Measurements from ENCODE around the gene KIAA0513. TPM values are rescaled to one million over a fixed set of nuclear protein-coding genes. Genes with fewer than 3 reads are reported as not detected.

KIAA0513 gene
- total RNA-seq, 6 donors from 2014 or later: 21.6 to 77.5 (median 37.9) TPM

DNA sequence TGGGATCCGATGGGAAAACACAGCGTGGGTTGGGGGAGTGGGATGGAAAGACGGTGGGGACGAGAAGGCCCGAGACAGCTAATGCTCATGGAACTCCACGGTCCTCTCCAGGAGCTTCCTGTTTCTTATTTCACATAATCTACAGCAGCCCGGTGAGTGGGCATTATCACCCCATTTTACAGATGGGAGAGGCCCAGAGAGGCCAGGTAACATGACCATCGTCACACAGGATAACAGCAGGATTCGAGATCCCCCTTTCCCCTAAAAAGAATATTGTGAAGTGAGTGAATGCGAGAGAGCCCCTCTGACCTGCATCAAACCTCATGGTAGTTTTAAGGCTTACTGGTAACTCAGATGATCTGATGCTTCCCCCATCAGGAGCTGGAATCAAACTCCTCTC lies 72.7 kb downstream of the KIAA0513 start:
- no peak for TF ChIP-seq POLR2AphosphoS5 (IDR thresholded peaks at IDR 0.05)
- TF ChIP-seq POLR2A (IDR thresholded peaks at IDR 0.05): no peak
- no peak for TF ChIP-seq CTCF (IDR thresholded peaks at IDR 0.05)
- no peak for TF ChIP-seq EP300 (IDR thresholded peaks at IDR 0.05)
- no peaks in the 10 kb centered on the region for H3K36me3 ChIP-seq
- H3K27ac ChIP-seq: no peak overlapping the region
- no peaks in the 10 kb centered on the region for H3K9me3 ChIP-seq
- no peaks in the 10 kb centered on the region for H3K27me3 ChIP-seq
- no peak overlapping the region for H3K4me3 ChIP-seq
- ATAC-seq (ENCODE audit: low FRiP score in 2 of 2): no peak
- WGBS, 2 donors: 92 to 96% methylated on average over 10 of the region's 10 CpGs
- DNase-seq: no peak
- peaks cover 0 to 8% (median 4%) of the 10 kb centered on the region in 4 donors for H3K4me1 ChIP-seq

- TF ChIP-seq CTCF (IDR thresholded peaks at IDR 0.05) (no peak), EP300 (IDR thresholded peaks at IDR 0.05) (no peak), POLR2A (IDR thresholded peaks at IDR 0.05) (no peak), POLR2AphosphoS5 (IDR thresholded peaks at IDR 0.05) (no peak)
- H3K9me3 ChIP-seq: no peaks in the 10 kb centered on the region
- no peak overlapping the region for H3K27ac ChIP-seq
- H3K27me3 ChIP-seq: no peaks in the 10 kb centered on the region
- peaks cover 0 to 10% (median 5%) of the 10 kb centered on the region in 4 donors for H3K4me1 ChIP-seq
- no peak overlapping the region for H3K4me3 ChIP-seq
- WGBS, 2 donors: 71 to 85% methylated on average over 11 of the region's 11 CpGs
- no peak for ATAC-seq (ENCODE audit: low FRiP score in 2 of 2)
- no peaks in the 10 kb centered on the region for H3K36me3 ChIP-seq
- DNase-seq: no peak
These were observed 74.5 kb downstream of the KIAA0513 start for GRCh38 chr16:85101956-85102630.

- ATAC-seq (ENCODE audit: low FRiP score in 2 of 2): no peak
- H3K9me3 ChIP-seq: no peaks in the 10 kb centered on the region
- no peak for DNase-seq
- WGBS, 2 donors: 81 to 86% methylated on average over 23 of the region's 23 CpGs
- H3K4me3 ChIP-seq: no peak overlapping the region
- no peak overlapping the region for H3K27ac ChIP-seq
- H3K27me3 ChIP-seq: no peaks in the 10 kb centered on the region
- no peaks in the 10 kb centered on the region for H3K36me3 ChIP-seq
- H3K4me1 ChIP-seq: peaks cover 0 to 10% (median 5%) of the 10 kb centered on the region in 4 donors
- TF ChIP-seq CTCF (IDR thresholded peaks at IDR 0.05) (no peak), EP300 (IDR thresholded peaks at IDR 0.05) (no peak), POLR2AphosphoS5 (IDR thresholded peaks at IDR 0.05) (no peak), POLR2A (IDR thresholded peaks at IDR 0.05) (no peak)
These were observed 75.8 kb downstream of the KIAA0513 start for GRCh38 chr16:85103114-85104079.

GRCh38 chr16:85104147-85104546 lies 76.6 kb downstream of the KIAA0513 start:
- no peak for TF ChIP-seq EP300 (IDR thresholded peaks at IDR 0.05)
- H3K4me3 ChIP-seq: no peak overlapping the region
- DNase-seq: no peak
- peaks cover 0 to 10% (median 5%) of the 10 kb centered on the region in 4 donors for H3K4me1 ChIP-seq
- no peak overlapping the region for H3K27ac ChIP-seq
- H3K27me3 ChIP-seq: no peaks in the 10 kb centered on the region
- H3K36me3 ChIP-seq: no peaks in the 10 kb centered on the region
- no peaks in the 10 kb centered on the region for H3K9me3 ChIP-seq
- ATAC-seq (ENCODE audit: low FRiP score in 2 of 2): no peak
- 89 to 93% methylated on average over 12 of the region's 12 CpGs for WGBS, 2 donors

GRCh38 chr16:85104821-85105391 lies 77.3 kb downstream of the KIAA0513 start:
- H3K36me3 ChIP-seq: no peaks in the 10 kb centered on the region
- 52 to 53% methylated on average over 10 to 11 of the region's 11 CpGs for WGBS, 2 donors
- peaks cover 0 to 10% (median 5%) of the 10 kb centered on the region in 4 donors for H3K4me1 ChIP-seq
- TF ChIP-seq CTCF (IDR thresholded peaks at IDR 0.05): no peak
- no peak for TF ChIP-seq POLR2A (IDR thresholded peaks at IDR 0.05)
- no peak for TF ChIP-seq POLR2AphosphoS5 (IDR thresholded peaks at IDR 0.05)
- TF ChIP-seq EP300 (IDR thresholded peaks at IDR 0.05): no peak
- H3K27me3 ChIP-seq: no peaks in the 10 kb centered on the region
- H3K27ac ChIP-seq: no peak overlapping the region
- DNase-seq (peak; percentile 47 to 70), ATAC-seq (ENCODE audit: low FRiP score in 2 of 2) (peak; percentile 41 to 71)
- no peak overlapping the region for H3K4me3 ChIP-seq
- no peaks in the 10 kb centered on the region for H3K9me3 ChIP-seq
